SU-DHL-6 (cell line): Measurements from ENCODE around the gene KAZN.

Experiments
- H2AFZ ChIP-seq: fragments of 200-600 bp; sonication (generic); 2 replicates; pipeline ENCODE4 v1.6.1; 2014; ENCODE audit warnings: low read depth, mild to moderate bottlenecking, moderate library complexity, mixed read lengths, antibody characterized with exemption, low read length; ENCODE audit not compliant: severe bottlenecking
- H3F3A ChIP-seq: fragments of 200-600 bp; shearing (Covaris generic); 2 replicates; pipeline ENCODE4 v1.6.0; 2016; ENCODE audit warnings: antibody characterized with exemption, mild to moderate bottlenecking; ENCODE audit not compliant: insufficient read depth
- H3K27ac ChIP-seq: fragments of 200-600 bp; sonication (generic); 2 replicates; pipeline ENCODE4 v1.5.1; 2016; ENCODE audit warnings: low read depth, mild to moderate bottlenecking, low read length, moderate library complexity, mixed read lengths
- H3K27me3 ChIP-seq: fragments of 200-600 bp; sonication (generic), shearing (Covaris generic); 2 replicates; pipeline ENCODE4 v1.6.0; 2014; ENCODE audit warnings: mild to moderate bottlenecking, low read length
- H3K36me3 ChIP-seq: fragments of 200-600 bp; sonication (generic); 2 replicates; pipeline ENCODE4 v1.6.1; 2014; ENCODE audit warnings: mild to moderate bottlenecking, low read length, mixed read lengths
- H3K4me2 ChIP-seq: fragments of 300-600, 200-600 bp; shearing (Covaris generic), sonication (generic); 2 replicates; pipeline ENCODE4 v1.6.0; 2014; ENCODE audit warnings: low read length, low read depth, mild to moderate bottlenecking; ENCODE audit not compliant: poor library complexity, severe bottlenecking
- H3K4me3 ChIP-seq: fragments of 200-600 bp; sonication (generic); 2 replicates; pipeline ENCODE4 v1.5.1; 2014; ENCODE audit warnings: antibody characterized with exemption, low read length, mild to moderate bottlenecking, mixed read lengths; ENCODE audit not compliant: insufficient read depth, poor library complexity, severe bottlenecking
- H3K79me2 ChIP-seq: fragments of 200-600 bp; sonication (generic); 2 replicates; pipeline ENCODE4 v1.6.1; 2014; ENCODE audit warnings: mild to moderate bottlenecking, low read length, moderate library complexity; ENCODE audit not compliant: insufficient read depth
- H3K9ac ChIP-seq: fragments of 200-600 bp; sonication (generic); 2 replicates; pipeline ENCODE4 v1.7.0; 2014; ENCODE audit warnings: mild to moderate bottlenecking, low read length
- H3K9me2 ChIP-seq: fragments of 200-600 bp; sonication (generic); replicated peaks from 2 replicates; pipeline ENCODE4 v1.6.1; 2014; ENCODE audit warnings: low read length; ENCODE audit not compliant: insufficient read depth
- H3K9me3 ChIP-seq: fragments of 200-600 bp; sonication (generic); 2 replicates; pipeline ENCODE4 v1.6.1; 2014; ENCODE audit warnings: low read length, mixed read lengths; ENCODE audit not compliant: insufficient read depth
- H4K20me1 ChIP-seq: fragments of 200-600 bp; sonication (generic); 2 replicates; pipeline ENCODE4 v1.6.1; 2014; ENCODE audit warnings: low read depth, mild to moderate bottlenecking, antibody characterized with exemption, low read length, moderate library complexity, mixed read lengths
- CTCF ChIP-seq: fragments of 200-600 bp; sonication (generic); IDR thresholded peaks from one replicate; pipeline ENCODE4 v1.5.1; 2017; ENCODE audit warnings: antibody characterized with exemption, mild to moderate bottlenecking, low read length, moderate library complexity; ENCODE audit not compliant: insufficient read depth, poor library complexity, severe bottlenecking
- EZH2phosphoT487 ChIP-seq: fragments of 200-600 bp; sonication (generic), shearing (Covaris generic); conservative IDR thresholded peaks from 2 replicates; pipeline ENCODE4 v1.6.1; 2018; ENCODE audit warnings: mild to moderate bottlenecking, antibody characterized with exemption, low read length, moderate library complexity, mixed read lengths

The KAZN gene

GRCh38 chr1:15120251-15120945 is 521.9 kb downstream of the KAZN start:
- Histone ChIP-seq H3K9ac (no peak overlapping the region), H2AFZ (no peak overlapping the region), H3K4me3 (no peak overlapping the region), H4K20me1 (no peaks in the 10 kb centered on the region), H3K27ac (no peak overlapping the region), H3K36me3 (no peaks in the 10 kb centered on the region), H3F3A (no peaks in the 10 kb centered on the region), H3K4me2 (no peak overlapping the region), H3K9me2 (no peaks in the 10 kb centered on the region), H3K27me3 (no peaks in the 10 kb centered on the region), H3K79me2 (no peaks in the 10 kb centered on the region), H3K9me3 (no peaks in the 10 kb centered on the region)
- TF ChIP-seq EZH2phosphoT487 (no peak), CTCF (no peak)

- Histone ChIP-seq H3K9me2 (no peaks in the 10 kb centered on the region), H3K36me3 (no peaks in the 10 kb centered on the region), H3K27ac (no peak overlapping the region), H3K79me2 (no peaks in the 10 kb centered on the region), H3K9ac (no peak overlapping the region), H3K27me3 (no peaks in the 10 kb centered on the region), H3F3A (no peaks in the 10 kb centered on the region), H3K4me2 (no peak overlapping the region), H3K9me3 (no peaks in the 10 kb centered on the region), H2AFZ (no peak overlapping the region), H4K20me1 (no peaks in the 10 kb centered on the region), H3K4me3 (no peak overlapping the region)
- TF ChIP-seq CTCF (no peak), EZH2phosphoT487 (no peak)
Observed at GRCh38 chr1:15122331-15122730, 523.8 kb downstream of the KAZN start.

- no peaks in the 10 kb centered on the region for H3K36me3 ChIP-seq
- H2AFZ ChIP-seq = no peak overlapping the region
- no peaks in the 10 kb centered on the region for H4K20me1 ChIP-seq
- no peak for TF ChIP-seq CTCF
- no peak for TF ChIP-seq EZH2phosphoT487
- no peaks in the 10 kb centered on the region for H3K9me2 ChIP-seq
- no peak overlapping the region for H3K4me3 ChIP-seq
- no peaks in the 10 kb centered on the region for H3K79me2 ChIP-seq
- no peaks in the 10 kb centered on the region for H3K27me3 ChIP-seq
- no peak overlapping the region for H3K9ac ChIP-seq
- H3K9me3 ChIP-seq = no peaks in the 10 kb centered on the region
- H3K4me2 ChIP-seq = no peak overlapping the region
- no peaks in the 10 kb centered on the region for H3F3A ChIP-seq
- H3K27ac ChIP-seq = no peak overlapping the region
Observed at GRCh38 chr1:15123270-15123669, 524.8 kb downstream of the KAZN start.
